ENCODE measurements around the gene PDZK1IP1.

Gene PDZK1IP1

DNA sequence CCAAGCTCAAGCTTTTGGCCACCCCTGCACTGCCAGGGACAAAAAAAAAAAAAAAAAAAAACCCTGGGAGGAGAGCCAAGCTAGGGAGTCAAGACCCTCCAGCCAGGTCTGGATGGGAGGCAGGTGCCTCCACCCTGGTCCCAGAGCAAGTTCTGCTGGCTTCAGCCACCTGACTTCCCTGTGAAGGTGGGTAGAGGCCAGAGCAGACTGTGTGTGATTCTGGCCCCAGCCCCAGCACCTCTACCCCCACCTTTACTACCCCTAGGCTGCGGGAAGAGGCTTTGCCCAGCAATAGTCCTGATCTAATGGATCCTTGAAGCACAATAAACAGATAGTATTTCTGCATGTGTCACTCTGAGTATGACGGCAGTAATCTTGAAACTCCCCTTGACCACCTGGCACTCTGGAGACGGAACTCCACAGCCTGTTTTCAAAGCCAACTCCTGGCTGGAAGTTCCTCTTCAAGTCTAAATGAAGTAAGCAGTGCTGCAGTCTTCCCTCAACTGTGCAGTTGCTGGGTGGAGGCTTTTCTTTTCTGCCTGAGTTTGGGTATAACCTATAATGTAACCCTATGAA lies 9.8 kb downstream of the PDZK1IP1 start:
- H3K27me3 ChIP-seq (ENCODE audit: insufficient read depth, low read depth, severe bottlenecking) = peaks cover 6% of the 10 kb centered on the region
- no peaks in the 10 kb centered on the region for H3K9me3 ChIP-seq (ENCODE audit: severe bottlenecking)
- DNase-seq = no peak
- no peak overlapping the region for H3K4me3 ChIP-seq (ENCODE audit: low read depth, low read length)
- H3K36me3 ChIP-seq = no peaks in the 10 kb centered on the region
- H3K27ac ChIP-seq = no peak overlapping the region
- TF ChIP-seq, protein P1, sequence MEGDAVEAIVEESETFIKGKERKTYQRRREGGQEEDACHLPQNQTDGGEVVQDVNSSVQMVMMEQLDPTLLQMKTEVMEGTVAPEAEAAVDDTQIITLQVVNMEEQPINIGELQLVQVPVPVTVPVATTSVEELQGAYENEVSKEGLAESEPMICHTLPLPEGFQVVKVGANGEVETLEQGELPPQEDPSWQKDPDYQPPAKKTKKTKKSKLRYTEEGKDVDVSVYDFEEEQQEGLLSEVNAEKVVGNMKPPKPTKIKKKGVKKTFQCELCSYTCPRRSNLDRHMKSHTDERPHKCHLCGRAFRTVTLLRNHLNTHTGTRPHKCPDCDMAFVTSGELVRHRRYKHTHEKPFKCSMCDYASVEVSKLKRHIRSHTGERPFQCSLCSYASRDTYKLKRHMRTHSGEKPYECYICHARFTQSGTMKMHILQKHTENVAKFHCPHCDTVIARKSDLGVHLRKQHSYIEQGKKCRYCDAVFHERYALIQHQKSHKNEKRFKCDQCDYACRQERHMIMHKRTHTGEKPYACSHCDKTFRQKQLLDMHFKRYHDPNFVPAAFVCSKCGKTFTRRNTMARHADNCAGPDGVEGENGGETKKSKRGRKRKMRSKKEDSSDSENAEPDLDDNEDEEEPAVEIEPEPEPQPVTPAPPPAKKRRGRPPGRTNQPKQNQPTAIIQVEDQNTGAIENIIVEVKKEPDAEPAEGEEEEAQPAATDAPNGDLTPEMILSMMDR (IDR thresholded peaks at IDR 0.05; ENCODE audit: low read depth, low read length) = no peak

DNA sequence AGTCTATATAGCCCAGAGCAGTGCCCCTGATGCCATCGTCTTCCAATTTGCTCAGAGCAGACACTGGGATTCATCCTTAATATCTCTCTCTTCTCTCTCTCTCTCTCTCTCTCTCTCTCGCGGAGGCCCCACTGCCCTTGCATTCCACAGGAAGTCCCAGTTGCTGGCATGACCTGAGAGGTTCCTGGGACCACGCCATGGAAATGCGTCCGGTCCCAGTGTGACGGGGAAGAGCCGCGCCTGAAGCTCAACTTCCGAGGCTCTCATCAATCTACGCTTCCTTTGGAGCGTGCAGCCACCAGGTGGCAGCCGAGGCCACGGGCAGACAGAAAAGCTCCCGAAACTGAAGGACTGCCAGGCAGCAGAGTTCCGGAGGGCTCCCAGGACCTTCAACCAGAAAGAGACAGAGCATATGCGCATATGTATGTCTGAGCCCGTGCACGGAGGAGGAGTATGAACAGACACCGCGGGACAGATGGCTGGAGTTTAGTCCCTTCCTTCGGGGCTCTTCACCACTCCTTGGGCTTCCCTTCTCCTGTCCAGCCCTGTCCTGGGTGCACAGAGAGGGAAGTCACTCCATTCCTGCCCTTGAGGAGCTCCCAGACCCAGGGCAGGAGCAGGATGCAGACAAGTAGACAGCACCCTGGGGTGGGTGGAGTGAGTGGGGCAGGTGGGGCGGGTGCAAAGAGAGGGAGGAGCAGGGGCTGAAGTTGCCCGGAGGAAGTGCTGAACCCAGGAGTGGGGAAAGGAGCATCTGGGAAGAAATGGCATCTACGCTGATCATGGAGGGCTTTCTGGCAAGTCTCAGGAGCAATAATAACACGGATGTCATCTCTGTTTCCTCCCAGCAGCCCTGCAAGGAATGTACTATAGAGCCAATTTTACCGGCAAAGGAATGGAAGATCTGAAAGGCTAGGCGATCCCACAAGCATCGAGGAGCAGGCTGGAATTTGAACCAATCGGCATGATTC lies 10.5 kb downstream of the PDZK1IP1 start:
- TF ChIP-seq, protein P1 (IDR thresholded peaks at IDR 0.05; ENCODE audit: low read depth, low read length) = peak; percentile 94
- peak; percentile 92 for DNase-seq
- no peaks in the 10 kb centered on the region for H3K9me3 ChIP-seq (ENCODE audit: severe bottlenecking)
- H3K27ac ChIP-seq = no peak overlapping the region
- peak overlapping the region; percentile 31 for H3K4me3 ChIP-seq (ENCODE audit: low read depth, low read length)
- no peaks in the 10 kb centered on the region for H3K36me3 ChIP-seq
- H3K27me3 ChIP-seq (ENCODE audit: insufficient read depth, low read depth, severe bottlenecking) = peaks cover 8% of the 10 kb centered on the region

DNA sequence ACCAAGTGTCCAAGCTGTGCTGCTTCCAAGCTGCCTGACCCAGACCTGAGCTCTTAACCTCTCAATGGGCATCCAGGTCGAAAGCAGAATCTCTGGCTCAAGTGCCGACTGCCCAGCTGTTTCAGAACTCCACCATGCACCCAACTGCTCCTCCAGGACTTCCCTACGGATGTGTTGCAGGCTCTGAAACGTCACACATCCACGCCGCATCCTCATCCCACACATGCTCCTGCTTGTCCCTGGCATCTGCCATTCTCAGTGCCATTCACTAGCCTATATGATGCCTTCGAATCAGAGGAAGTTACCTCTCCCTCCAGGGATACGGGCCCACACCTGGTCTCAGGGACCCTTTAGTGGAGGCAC lies 11.2 kb downstream of the PDZK1IP1 start:
- Histone ChIP-seq H3K27me3 (ENCODE audit: insufficient read depth, low read depth, severe bottlenecking) (peaks cover 8% of the 10 kb centered on the region), H3K36me3 (no peaks in the 10 kb centered on the region), H3K27ac (no peak overlapping the region), H3K4me3 (ENCODE audit: low read depth, low read length) (peak overlapping the region; percentile 31), H3K9me3 (ENCODE audit: severe bottlenecking) (no peaks in the 10 kb centered on the region)
- no peak for DNase-seq
- TF ChIP-seq, protein P1 (IDR thresholded peaks at IDR 0.05; ENCODE audit: low read depth, low read length) = no peak

DNA sequence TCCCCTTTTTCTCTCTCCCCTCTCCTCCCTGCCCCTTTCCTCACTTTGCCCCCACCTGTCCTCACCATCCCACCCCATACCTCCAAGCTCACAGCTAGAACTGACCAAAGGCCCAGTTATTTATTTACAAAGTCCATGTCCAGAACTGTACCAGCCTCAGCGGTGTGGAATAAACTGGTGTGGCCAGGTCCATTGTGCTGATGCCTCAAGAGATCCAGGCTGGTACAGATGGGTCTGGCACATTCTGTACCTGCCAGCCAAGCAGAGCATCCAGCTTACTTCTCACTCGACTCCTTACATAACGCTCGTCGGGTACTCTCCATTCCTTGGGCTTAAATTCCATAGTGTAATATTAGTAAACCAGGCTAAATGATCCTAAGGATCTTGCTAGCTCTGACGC lies 11.8 kb downstream of the PDZK1IP1 start:
- H3K27ac ChIP-seq = no peak overlapping the region
- H3K4me3 ChIP-seq (ENCODE audit: low read depth, low read length) = no peak overlapping the region
- H3K9me3 ChIP-seq (ENCODE audit: severe bottlenecking) = no peaks in the 10 kb centered on the region
- peaks cover 8% of the 10 kb centered on the region for H3K27me3 ChIP-seq (ENCODE audit: insufficient read depth, low read depth, severe bottlenecking)
- no peak for DNase-seq
- no peaks in the 10 kb centered on the region for H3K36me3 ChIP-seq
- TF ChIP-seq, protein P1 (IDR thresholded peaks at IDR 0.05; ENCODE audit: low read depth, low read length) = no peak

DNA sequence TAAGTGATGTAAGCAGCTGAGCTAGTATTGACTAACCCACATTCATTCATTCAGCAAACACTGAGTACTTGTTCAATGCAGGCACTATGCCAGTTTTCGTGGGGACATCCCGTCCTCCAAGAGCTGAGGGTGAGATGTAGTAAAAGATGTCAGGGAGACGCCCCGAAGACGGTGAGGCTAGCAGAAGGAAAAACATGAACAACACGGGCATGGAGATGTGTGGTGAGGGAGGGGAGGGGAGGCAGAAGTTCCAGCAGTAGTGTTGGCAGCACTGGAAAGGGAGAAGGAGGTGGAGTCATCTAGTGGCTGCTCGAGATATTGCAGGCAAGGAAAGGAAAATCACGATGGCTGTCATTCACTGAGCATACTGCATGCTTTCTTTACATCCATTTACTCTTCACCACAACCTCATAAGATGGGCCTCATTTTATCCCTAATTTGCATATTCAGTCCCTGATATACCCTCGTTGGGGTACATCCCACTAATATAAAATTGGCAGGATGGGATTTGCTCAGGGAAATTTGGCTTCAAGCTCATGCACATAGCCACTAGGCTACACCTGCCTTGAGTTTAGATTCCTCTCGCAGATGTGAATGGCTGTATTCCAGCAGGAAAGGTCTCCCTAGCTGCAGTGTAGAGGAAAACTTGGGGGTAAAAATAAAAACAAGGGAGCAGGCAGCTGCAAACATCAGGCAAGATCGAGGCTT lies 14.5 kb downstream of the PDZK1IP1 start:
- peak; percentile 63 for DNase-seq
- H3K27me3 ChIP-seq (ENCODE audit: insufficient read depth, low read depth, severe bottlenecking) = peaks cover 8% of the 10 kb centered on the region

More for the DNA sequence above, 14.5 kb downstream of the PDZK1IP1 start:
- H3K36me3 ChIP-seq = no peaks in the 10 kb centered on the region
- TF ChIP-seq, protein P1 (IDR thresholded peaks at IDR 0.05; ENCODE audit: low read depth, low read length) = peak; percentile 99
- no peak overlapping the region for H3K4me3 ChIP-seq (ENCODE audit: low read depth, low read length)
- no peak overlapping the region for H3K27ac ChIP-seq
- H3K9me3 ChIP-seq (ENCODE audit: severe bottlenecking) = peaks cover 3% of the 10 kb centered on the region
